ENCODE measurements around the gene ERMAP. TPM values are rescaled to one million over a fixed set of nuclear protein-coding genes. Genes with fewer than 3 reads are reported as not detected.

The ERMAP gene
- 10 to 100 TPM; 11.2 to 15.3 (median 13.6) TPM for total RNA-seq

- H3K4me3 ChIP-seq: peak within 1 kb of the TSS; percentile 64 to 95 (median 80)
- H3K27me3 ChIP-seq: no peaks in the 10 kb centered on the region
- TF ChIP-seq POLR2A (IDR thresholded peaks at IDR 0.05) (peak in 1 of 2 donors; percentile 35), CTCF (IDR thresholded peaks at IDR 0.05) (no peak)
- no peaks in the 10 kb centered on the region for H3K36me3 ChIP-seq
- no peaks in the 10 kb centered on the region for H3K9me3 ChIP-seq
- peaks cover 0 to 7% (median 2%) of the 10 kb centered on the region in 4 donors for H3K4me1 ChIP-seq
- peak; percentile 92 to 98 (median 97) for DNase-seq
- H3K27ac ChIP-seq: peak within 1 kb of the TSS; percentile 92 to 98 (median 96)
Measured at GRCh38 chr1:42816585-42817439, at the start of gene ERMAP, which contains the start of gene SVBP. Gene ERMAP (plus strand): TSS chr1:42817122. CDS start chr1:42830449, 13,327 bp downstream. Gene SVBP (minus strand): TSS chr1:42817397. CDS start chr1:42816544, 853 bp downstream.

- Histone ChIP-seq H3K4me1 (peaks cover 0 to 33% (median 3%) of the 10 kb centered on the region in 4 donors), H3K36me3 (no peaks in the 10 kb centered on the region), H3K27me3 (no peaks in the 10 kb centered on the region), H3K9me3 (no peaks in the 10 kb centered on the region), H3K27ac (peak overlapping the region; percentile 80 to 92 (median 90)), H3K4me3 (peak overlapping the region; percentile 72 to 99 (median 93))
- no peak for TF ChIP-seq CTCF (IDR thresholded peaks at IDR 0.05)
- no peak for TF ChIP-seq POLR2A (IDR thresholded peaks at IDR 0.05)
- no peak for DNase-seq
Measured at GRCh38 chr1:42767510-42768000, 49.4 kb upstream of the ERMAP start.

GRCh38 chr1:42768172-42768571 is 48.8 kb upstream of the ERMAP start:
- TF ChIP-seq CTCF (IDR thresholded peaks at IDR 0.05): no peak
- Histone ChIP-seq H3K36me3 (no peaks in the 10 kb centered on the region), H3K9me3 (no peaks in the 10 kb centered on the region), H3K27ac (no peak overlapping the region), H3K4me3 (peak overlapping the region; percentile 72 to 99 (median 93)), H3K27me3 (no peaks in the 10 kb centered on the region), H3K4me1 (peaks cover 0 to 33% (median 3%) of the 10 kb centered on the region in 4 donors)
- DNase-seq: no peak

- no peak for TF ChIP-seq CTCF (IDR thresholded peaks at IDR 0.05)
- no peak for TF ChIP-seq POLR2A (IDR thresholded peaks at IDR 0.05)
- Histone ChIP-seq H3K4me1 (peaks cover 0 to 32% (median 3%) of the 10 kb centered on the region in 4 donors), H3K27ac (no peak overlapping the region), H3K4me3 (no peak overlapping the region), H3K36me3 (peaks cover 0 to 15% (median 0%) of the 10 kb centered on the region in 3 donors), H3K9me3 (no peaks in the 10 kb centered on the region), H3K27me3 (no peaks in the 10 kb centered on the region)
- no peak for DNase-seq
Measured at GRCh38 chr1:42769811-42770210, 47.1 kb upstream of the ERMAP start.

GRCh38 chr1:42773420-42773819 is 43.5 kb upstream of the ERMAP start:
- H3K27ac ChIP-seq: no peak overlapping the region
- H3K4me1 ChIP-seq: peaks cover 0 to 11% (median 0%) of the 10 kb centered on the region in 4 donors
- H3K4me3 ChIP-seq: no peak overlapping the region
- TF ChIP-seq POLR2A (IDR thresholded peaks at IDR 0.05): no peak
- no peak for TF ChIP-seq CTCF (IDR thresholded peaks at IDR 0.05)
- no peak for DNase-seq
- no peaks in the 10 kb centered on the region for H3K9me3 ChIP-seq
- no peaks in the 10 kb centered on the region for H3K27me3 ChIP-seq
- peaks cover 0 to 51% (median 0%) of the 10 kb centered on the region in 3 donors for H3K36me3 ChIP-seq

All from Peyer's patch (tissue), 4 donors.